ENCODE measurements around the gene MBD4.

DNA sequence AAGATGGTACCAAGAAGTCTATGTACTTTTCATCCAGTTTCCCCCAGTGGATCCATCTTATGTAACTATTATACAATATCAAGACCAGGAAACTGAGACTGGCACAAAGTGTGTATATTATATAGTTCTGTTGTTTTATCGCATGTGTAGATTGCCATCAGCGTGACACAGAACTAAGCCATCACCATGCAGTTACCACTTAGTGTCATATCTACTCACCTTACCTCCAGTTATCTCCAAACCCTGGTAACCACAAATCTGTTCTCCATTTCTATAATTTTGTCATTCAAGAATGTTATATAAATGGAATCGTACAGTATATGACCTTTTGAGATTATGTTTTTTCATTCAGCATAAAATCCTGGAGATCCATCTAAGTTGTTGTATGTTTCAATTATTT, 23.3 kb upstream of the MBD4 start:
- TF ChIP-seq CTCF (IDR thresholded peaks at IDR 0.05), result no peak
- no peak for TF ChIP-seq POLR2A (IDR thresholded peaks at IDR 0.05)

Data from right lobe of liver (tissue), 4 donors.